NCI-H2227 treated with DMSO at 0.1 percent for 48 hours (cell line): ENCODE results near the gene PSG5.
"Not testable (repeated sequence)": the region's sequence is repeated elsewhere in the genome, so short reads cannot be mapped to it uniquely, and the experiment has no call there.

Experiments
- DNase-seq: peaks from one replicate; lab custom pipeline; 2025; lab: John Stamatoyannopoulos, UW

PSG5 gene

GRCh38 chr19:43181869-43182771 lies 4.2 kb downstream of the PSG5 start:
- not testable (repeated sequence) for DNase-seq

DNA sequence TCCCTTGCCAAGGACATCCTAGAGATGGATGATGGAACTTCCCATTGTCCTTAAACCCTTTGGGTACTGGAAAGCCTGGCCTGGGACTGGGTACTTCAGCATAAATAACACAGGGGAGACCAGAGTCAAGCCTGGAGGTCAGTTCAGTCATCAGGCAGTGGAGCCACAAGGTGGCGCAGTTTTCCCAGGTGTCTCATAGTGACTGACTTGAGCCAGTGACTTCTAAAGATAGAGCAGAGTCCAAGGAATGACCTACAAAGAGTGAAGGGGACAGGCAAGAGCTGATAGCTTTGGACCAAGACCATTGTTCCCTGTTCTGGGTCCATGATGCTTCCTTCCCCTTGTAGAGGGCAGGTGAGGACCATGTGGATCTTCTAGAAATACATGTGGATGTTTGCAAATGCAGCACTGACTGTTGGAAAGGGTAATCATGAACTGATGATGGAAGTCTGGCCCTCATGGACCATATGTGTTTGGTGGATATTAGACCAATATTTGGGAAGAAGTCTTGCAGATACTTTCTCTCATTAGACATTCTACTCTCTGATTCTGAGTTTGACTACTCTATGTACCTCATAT lies 6.7 kb downstream of the PSG5 start:
- DNase-seq: not testable (repeated sequence)

DNA sequence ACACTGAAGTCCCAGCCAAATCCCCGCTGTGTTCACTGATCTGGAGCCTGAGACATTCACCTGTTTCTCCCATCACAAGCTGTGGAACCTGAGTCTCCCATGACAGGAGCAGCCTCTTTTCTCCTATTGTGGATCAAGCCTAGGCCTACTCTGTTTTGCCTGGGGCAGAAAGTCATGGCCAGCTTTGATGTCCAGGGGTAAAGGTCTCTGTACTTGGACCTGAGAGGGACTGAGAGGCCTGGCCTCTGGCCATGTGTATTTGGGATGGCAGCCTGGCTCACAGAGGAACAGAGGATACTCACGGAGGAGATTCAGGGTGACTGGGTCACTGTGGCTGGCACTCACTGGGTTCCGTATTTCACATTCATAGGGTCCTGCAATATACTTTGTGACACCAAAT lies 7.8 kb downstream of the PSG5 start:
- not testable (repeated sequence) for DNase-seq

DNA sequence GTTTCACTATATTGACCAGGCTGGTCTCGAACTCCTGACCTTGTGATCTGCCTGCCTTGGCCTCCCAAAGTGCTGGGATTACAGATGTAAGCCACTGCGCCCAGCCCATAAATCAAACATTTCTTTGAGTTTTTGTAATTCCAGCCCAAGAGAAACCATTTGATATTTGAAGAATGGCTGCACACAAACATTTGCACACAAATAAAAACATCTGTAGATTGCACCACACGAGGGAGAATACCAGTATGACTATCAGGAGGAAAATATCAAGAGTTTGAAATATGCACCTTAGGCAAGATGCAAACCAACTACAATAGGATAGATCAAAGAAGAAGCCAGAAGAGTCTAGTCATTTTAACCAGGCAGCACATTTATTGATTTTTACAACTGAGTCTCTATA lies 20.4 kb downstream of the PSG5 start:
- not testable (repeated sequence) for DNase-seq

GRCh38 chr19:43163135-43163534 lies 23.2 kb downstream of the PSG5 start:
- not testable (repeated sequence) for DNase-seq

- not testable (repeated sequence) for DNase-seq
Observed at GRCh38 chr19:43162261-43162660, 24.1 kb downstream of the PSG5 start.

GRCh38 chr19:43152214-43152613 lies 34.1 kb downstream of the PSG5 start:
- DNase-seq: no peak

- not testable (repeated sequence) for DNase-seq
Observed at GRCh38 chr19:43149788-43150187, 36.5 kb downstream of the PSG5 start.

DNA sequence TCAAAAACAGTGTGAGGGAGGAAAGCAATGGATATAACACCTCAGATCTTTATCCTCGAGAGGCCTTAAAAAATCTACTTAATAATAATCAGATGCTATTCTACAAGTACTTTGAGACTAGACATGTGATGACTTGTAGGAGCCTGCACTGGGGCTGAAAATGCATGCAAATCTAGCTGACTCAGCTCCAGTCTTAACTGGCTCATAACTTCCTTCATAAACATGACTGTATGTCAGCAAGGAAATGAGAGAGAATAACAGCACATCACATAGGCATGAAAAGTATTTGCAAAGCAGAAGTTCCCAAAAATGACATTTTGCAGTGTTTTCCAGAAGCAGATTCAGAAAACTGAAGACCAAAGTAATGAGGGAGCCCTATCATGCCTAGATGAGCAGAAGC lies 38.1 kb downstream of the PSG5 start:
- DNase-seq: no peak

DNA sequence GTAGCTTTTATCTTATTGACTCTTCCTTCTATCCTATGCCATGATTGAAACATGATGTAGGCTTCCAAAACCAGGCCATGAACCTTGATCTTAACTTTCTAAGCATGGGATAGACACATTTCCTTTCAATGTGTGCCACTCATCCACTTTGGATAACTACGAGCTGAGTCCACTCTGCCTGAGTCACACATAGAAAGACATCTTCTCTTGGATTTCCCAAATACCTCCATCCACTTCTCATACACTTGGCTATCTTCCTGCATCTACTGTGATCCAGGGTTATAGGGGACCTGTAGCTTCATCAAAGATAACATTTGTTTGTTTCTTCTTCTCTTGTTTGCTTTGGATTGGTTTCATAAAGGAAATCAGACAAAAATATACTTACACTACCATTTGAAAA lies 44.6 kb downstream of the PSG5 start:
- DNase-seq: not testable (repeated sequence)

DNA sequence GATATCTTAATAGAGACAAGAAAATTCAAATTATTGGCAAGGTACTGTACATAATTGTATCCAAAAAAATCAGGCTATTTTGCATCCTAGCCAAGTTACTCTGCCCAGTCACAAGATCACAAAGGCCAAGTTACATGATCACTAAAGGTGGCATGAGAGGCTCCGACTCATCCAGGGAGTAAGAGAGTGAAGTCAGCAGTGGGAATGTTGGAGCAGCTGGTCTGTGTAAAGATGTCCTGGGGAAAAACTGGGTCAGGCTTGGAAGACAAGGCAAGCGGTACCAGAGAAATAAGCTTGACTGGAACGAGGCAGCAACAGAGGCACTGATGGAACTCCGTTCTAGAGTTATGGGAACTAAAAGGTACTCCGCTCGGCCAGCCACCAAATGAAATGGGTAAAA lies 53.6 kb downstream of the PSG5 start:
- DNase-seq: no peak

DNA sequence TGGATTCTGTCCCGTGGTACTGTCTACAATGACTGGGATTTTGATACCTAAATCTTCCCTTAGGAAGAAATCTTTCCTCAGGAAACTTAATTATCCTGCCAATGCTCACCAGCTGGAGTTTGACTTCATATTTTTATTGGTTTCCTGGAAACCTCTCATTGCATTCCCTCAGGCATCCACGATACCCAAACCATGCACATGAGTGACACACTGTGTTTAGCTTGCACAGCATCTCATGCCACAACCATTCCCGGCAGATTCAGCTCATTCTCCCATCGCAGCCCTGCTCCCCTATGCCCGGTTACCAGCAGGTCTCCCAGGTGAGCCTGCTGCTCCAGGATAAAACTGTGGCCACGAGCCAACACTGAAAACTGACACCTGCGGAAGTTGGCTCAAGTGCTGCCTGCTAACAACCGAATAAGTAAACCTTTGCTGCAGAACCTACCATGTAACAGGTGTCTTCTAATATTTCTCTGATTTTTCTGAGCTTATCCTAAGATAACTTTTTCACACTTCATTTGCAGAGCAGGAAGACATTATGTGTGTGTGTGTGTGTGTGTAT lies 55.0 kb downstream of the PSG5 start:
- not testable (repeated sequence) for DNase-seq

GRCh38 chr19:43129197-43129596 lies 57.1 kb downstream of the PSG5 start:
- DNase-seq: not testable (repeated sequence)

DNA sequence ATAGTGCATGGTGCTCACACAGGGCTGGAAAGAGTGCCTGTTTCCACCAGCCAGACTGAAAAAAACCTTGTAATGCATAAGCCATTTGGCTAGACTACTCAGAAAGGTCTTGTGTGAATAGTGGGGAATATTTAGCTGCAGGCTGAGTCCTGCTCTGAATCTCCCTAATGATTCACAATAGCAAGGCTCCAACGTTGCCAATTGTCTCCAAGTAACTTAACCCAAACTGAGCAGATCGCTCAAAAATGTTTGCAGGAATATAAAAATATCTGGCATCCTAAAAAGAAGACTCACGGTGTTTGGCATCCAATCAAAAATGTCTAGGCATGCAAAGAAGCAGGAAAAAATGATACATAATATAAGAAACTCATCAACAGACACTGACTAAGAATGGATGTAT lies 59.0 kb downstream of the PSG5 start:
- DNase-seq: not testable (repeated sequence)

GRCh38 chr19:43126720-43127119 lies 59.6 kb downstream of the PSG5 start:
- DNase-seq: no peak

- DNase-seq: no peak
Observed at GRCh38 chr19:43124360-43124759, 62.0 kb downstream of the PSG5 start.

DNA sequence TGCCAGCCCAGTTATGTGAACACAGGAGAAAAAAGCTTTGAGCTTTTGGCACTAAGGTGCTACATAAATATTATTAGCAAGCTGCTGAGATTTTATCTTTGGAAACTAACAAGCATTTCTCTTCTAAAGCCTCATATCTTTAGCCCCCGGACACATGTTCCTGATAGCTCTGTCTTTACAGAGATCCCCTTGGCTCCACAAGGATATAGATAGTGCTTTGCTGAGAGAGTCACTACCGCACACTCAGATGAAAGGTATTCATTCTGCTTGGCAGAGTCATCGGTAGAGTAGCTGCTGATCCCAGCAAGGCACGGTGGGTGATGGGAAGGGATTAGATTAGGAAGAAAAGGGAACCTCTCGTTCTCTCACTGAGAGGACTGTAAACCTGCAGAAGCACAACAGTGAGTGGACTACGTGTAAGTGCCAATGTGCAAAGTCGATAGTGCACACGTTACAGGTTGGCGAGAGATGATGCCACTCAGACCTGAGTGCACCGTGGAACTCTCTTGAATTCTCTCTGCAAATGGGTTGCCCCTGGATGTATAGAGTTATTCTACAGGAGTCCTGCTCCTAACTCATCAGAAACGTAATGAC lies 65.8 kb downstream of the PSG5 start:
- DNase-seq: not testable (repeated sequence)

DNA sequence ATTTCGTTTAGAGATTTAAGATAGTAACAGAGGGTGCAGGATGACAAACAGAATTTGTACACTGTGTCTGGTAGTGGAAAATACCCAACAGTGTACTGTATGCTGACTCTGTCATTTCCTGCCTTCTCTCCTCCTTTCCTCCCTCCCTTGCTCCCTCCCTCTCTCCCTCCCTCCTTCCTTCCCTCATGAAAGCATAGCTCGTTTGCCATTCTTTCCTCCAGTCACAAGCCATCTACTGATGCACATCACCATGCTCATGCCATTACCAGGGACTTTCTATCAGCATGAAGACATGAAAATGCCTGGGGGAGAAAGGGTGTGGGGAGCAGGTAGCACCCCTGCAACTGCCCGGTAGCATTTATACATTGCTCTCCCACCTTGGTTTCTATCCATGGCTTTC lies 66.8 kb downstream of the PSG5 start:
- not testable (repeated sequence) for DNase-seq
